ENCODE measurements around the gene PSMA1. TPM values are rescaled to one million over a fixed set of nuclear protein-coding genes. Genes with fewer than 3 reads are reported as not detected.

The PSMA1 gene
- total and polyA plus RNA-seq, 2 donors (not counting 1 experiment from before 2014, with no cell fraction given) = 165 to 220 TPM

GRCh38 chr11:14518820-14519219 is 1.4 kb downstream of the PSMA1 start:
- TF ChIP-seq CTCF (conservative IDR thresholded peaks at IDR 0.05 in 1 of 2, IDR thresholded peaks at IDR 0.05 in 1 of 2; ENCODE audit: low read depth in 1 of 2, low read length in 2 of 2) (no peak), EZH2 (IDR thresholded peaks at IDR 0.05; ENCODE audit: low read length, missing control alignments) (no peak)
- peak overlapping the region; percentile 52 to 96 (median 78) for H3K4me3 ChIP-seq (replicated peaks in 1 of 4; ENCODE audit: control extremely low read depth in 1 of 4, insufficient read depth in 1 of 4, low read depth in 3 of 4, low read length in 4 of 4)
- DNase-seq (ENCODE audit: low read depth in 2 of 2) = no peak
- H3K27me3 ChIP-seq (ENCODE audit: control insufficient read depth, insufficient read depth, low read length) = no peaks in the 10 kb centered on the region
- H2AFZ ChIP-seq (ENCODE audit: low read length) = no peak overlapping the region
- no peaks in the 10 kb centered on the region for H3K4me1 ChIP-seq (ENCODE audit: control insufficient read depth, extremely low read depth, insufficient read depth, low read length)
- H3K36me3 ChIP-seq (ENCODE audit: control insufficient read depth, insufficient read depth, low read length) = peaks cover 2% of the 10 kb centered on the region
- H3K9me3 ChIP-seq (ENCODE audit: control insufficient read depth, insufficient read depth, low read depth, low read length) = no peaks in the 10 kb centered on the region
- peak overlapping the region; percentile 87 for H3K4me2 ChIP-seq (ENCODE audit: extremely low read depth, insufficient read depth, low read length)
- no peak overlapping the region for H3K27ac ChIP-seq (ENCODE audit: insufficient read depth, low read length)
- H4K20me1 ChIP-seq (ENCODE audit: control insufficient read depth, extremely low read depth, insufficient read depth, low read length) = no peaks in the 10 kb centered on the region
- peaks cover 21% of the 10 kb centered on the region for H3K79me2 ChIP-seq (ENCODE audit: control insufficient read depth, insufficient read depth, low read length)
- H3K9ac ChIP-seq (ENCODE audit: insufficient read depth, low read length) = no peak overlapping the region

GRCh38 chr11:14513800-14514199 is 6.4 kb downstream of the PSMA1 start:
- Histone ChIP-seq H3K36me3 (ENCODE audit: control insufficient read depth, insufficient read depth, low read length) (peaks cover 5% of the 10 kb centered on the region), H3K4me2 (ENCODE audit: extremely low read depth, insufficient read depth, low read length) (no peak overlapping the region), H3K79me2 (ENCODE audit: control insufficient read depth, insufficient read depth, low read length) (peaks cover 8% of the 10 kb centered on the region), H3K4me3 (replicated peaks in 1 of 4; ENCODE audit: control extremely low read depth in 1 of 4, insufficient read depth in 1 of 4, low read depth in 3 of 4, low read length in 4 of 4) (no peak overlapping the region), H3K9me3 (ENCODE audit: control insufficient read depth, insufficient read depth, low read depth, low read length) (no peaks in the 10 kb centered on the region), H2AFZ (ENCODE audit: low read length) (no peak overlapping the region), H3K4me1 (ENCODE audit: control insufficient read depth, extremely low read depth, insufficient read depth, low read length) (no peaks in the 10 kb centered on the region), H4K20me1 (ENCODE audit: control insufficient read depth, extremely low read depth, insufficient read depth, low read length) (no peaks in the 10 kb centered on the region), H3K27ac (ENCODE audit: insufficient read depth, low read length) (no peak overlapping the region), H3K27me3 (ENCODE audit: control insufficient read depth, insufficient read depth, low read length) (no peaks in the 10 kb centered on the region), H3K9ac (ENCODE audit: insufficient read depth, low read length) (no peak overlapping the region)
- DNase-seq (ENCODE audit: low read depth in 2 of 2) = no peak
- TF ChIP-seq CTCF (conservative IDR thresholded peaks at IDR 0.05 in 1 of 2, IDR thresholded peaks at IDR 0.05 in 1 of 2; ENCODE audit: low read depth in 1 of 2, low read length in 2 of 2) (no peak), EZH2 (IDR thresholded peaks at IDR 0.05; ENCODE audit: low read length, missing control alignments) (no peak)

GRCh38 chr11:14506532-14506931 is 13.7 kb downstream of the PSMA1 start:
- H3K27ac ChIP-seq (ENCODE audit: insufficient read depth, low read length) = no peak overlapping the region
- no peaks in the 10 kb centered on the region for H3K79me2 ChIP-seq (ENCODE audit: control insufficient read depth, insufficient read depth, low read length)
- no peak overlapping the region for H3K4me2 ChIP-seq (ENCODE audit: extremely low read depth, insufficient read depth, low read length)
- peaks cover 11% of the 10 kb centered on the region for H3K36me3 ChIP-seq (ENCODE audit: control insufficient read depth, insufficient read depth, low read length)
- no peak overlapping the region for H3K9ac ChIP-seq (ENCODE audit: insufficient read depth, low read length)
- H3K9me3 ChIP-seq (ENCODE audit: control insufficient read depth, insufficient read depth, low read depth, low read length) = no peaks in the 10 kb centered on the region
- no peaks in the 10 kb centered on the region for H3K4me1 ChIP-seq (ENCODE audit: control insufficient read depth, extremely low read depth, insufficient read depth, low read length)
- H2AFZ ChIP-seq (ENCODE audit: low read length) = no peak overlapping the region
- DNase-seq (ENCODE audit: low read depth in 2 of 2) = peak; percentile 6 to 62
- no peak overlapping the region for H3K4me3 ChIP-seq (replicated peaks in 1 of 4; ENCODE audit: control extremely low read depth in 1 of 4, insufficient read depth in 1 of 4, low read depth in 3 of 4, low read length in 4 of 4)
- H4K20me1 ChIP-seq (ENCODE audit: control insufficient read depth, extremely low read depth, insufficient read depth, low read length) = no peaks in the 10 kb centered on the region
- TF ChIP-seq EZH2 (IDR thresholded peaks at IDR 0.05; ENCODE audit: low read length, missing control alignments) (no peak), CTCF (conservative IDR thresholded peaks at IDR 0.05 in 1 of 2, IDR thresholded peaks at IDR 0.05 in 1 of 2; ENCODE audit: low read depth in 1 of 2, low read length in 2 of 2) (no peak)
- H3K27me3 ChIP-seq (ENCODE audit: control insufficient read depth, insufficient read depth, low read length) = no peaks in the 10 kb centered on the region

Measured in fibroblast of lung (primary cell).